ENCODE data around the gene RNF43. TPM values are rescaled to one million over a fixed set of nuclear protein-coding genes. Genes with fewer than 3 reads are reported as not detected.

RNF43 gene
- total and polyA plus RNA-seq, 2 experiments from 2014 or later = under 0.01 to 0.23 TPM

DNA sequence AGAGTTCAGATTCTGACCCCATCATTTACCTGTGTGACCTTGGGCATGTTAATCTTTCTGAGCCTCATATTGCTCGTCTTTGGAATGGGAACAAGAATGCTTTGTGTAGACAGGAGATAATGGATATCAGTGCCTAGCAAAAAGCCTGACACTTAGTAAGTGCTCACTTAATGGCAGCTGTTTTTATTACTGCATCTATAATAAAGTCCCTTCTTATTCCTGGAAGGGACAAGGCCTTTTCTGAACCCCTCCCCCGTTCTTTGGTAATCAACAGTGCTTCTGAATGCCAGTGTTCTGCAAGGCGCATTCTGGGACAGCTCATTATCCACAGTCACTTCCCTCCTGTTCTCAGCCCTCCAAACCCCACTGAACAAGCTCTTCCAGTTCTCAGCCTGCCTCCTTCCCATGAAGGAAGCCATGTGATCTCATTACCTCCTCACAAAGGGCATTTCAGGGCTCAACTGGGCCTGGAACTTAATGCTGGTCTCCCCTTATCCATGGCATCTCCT is 40.2 kb downstream of the RNF43 start:
- 39 to 54% methylated on average over 3 of the region's 3 CpGs for WGBS, 2 experiments (ENCODE audit: low coverage in 1 of 2, low lambda C conversion rate in 2 of 2, missing lambda C conversion rate in 2 of 2)
- H2AFZ ChIP-seq = no peak overlapping the region
- no peak overlapping the region for H3K4me2 ChIP-seq (ENCODE audit: unreplicated experiment)
- H3K36me3 ChIP-seq (ENCODE audit: low read depth) = no peaks in the 10 kb centered on the region
- no peaks in the 10 kb centered on the region for H3K9me3 ChIP-seq (ENCODE audit: low read depth)
- H3F3A ChIP-seq (ENCODE audit: insufficient read depth) = no peaks in the 10 kb centered on the region
- no peaks in the 10 kb centered on the region for H4K20me1 ChIP-seq (ENCODE audit: insufficient read depth)
- no peak overlapping the region for H3K9ac ChIP-seq
- H3K79me2 ChIP-seq (ENCODE audit: insufficient read depth) = no peaks in the 10 kb centered on the region
- TF ChIP-seq EZH2 (IDR thresholded peaks at IDR 0.05; ENCODE audit: insufficient read depth, poor library complexity, severe bottlenecking) = no peak
- TF ChIP-seq EZH2phosphoT487 (IDR thresholded peaks at IDR 0.05; ENCODE audit: insufficient read depth, low read depth) = no peak
- H3K27ac ChIP-seq = no peak overlapping the region
- no peak overlapping the region for H3K4me3 ChIP-seq
- no peaks in the 10 kb centered on the region; the same call in 1 of the 2 replicates for H3K27me3 ChIP-seq (replicated peaks; ENCODE audit: insufficient read depth)
- no peaks in the 10 kb centered on the region for H3K9me2 ChIP-seq (ENCODE audit: insufficient read depth)
- in situ Hi-C loops (cut with MboI) = no loop called here
- H3K4me1 ChIP-seq (ENCODE audit: insufficient read depth) = no peaks in the 10 kb centered on the region
- DNase-seq = no peak

DNA sequence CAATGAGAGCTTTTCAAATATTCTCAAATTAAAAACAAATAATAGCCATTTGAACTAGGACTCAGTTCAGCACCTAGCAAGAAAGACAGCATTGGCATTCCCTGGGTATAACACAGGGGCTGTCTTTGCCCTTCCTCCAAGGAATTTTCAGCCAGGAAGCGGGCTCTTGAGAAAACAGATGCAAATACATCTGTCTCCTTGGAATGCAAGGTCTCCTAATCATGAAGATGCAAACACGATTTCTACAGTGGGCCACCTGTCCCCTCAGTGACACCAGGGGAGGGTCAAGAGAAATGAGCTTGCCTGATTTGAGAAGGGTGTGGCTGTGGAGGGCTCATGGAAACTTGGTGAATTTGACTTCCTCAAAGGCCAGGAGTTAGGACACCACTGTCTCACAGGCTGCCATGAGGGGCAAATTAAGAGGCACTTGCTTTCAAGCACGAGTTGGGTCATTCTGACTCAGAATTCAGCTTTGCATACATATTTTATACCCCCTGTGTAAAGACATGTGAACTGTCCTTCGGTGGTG is 40.8 kb downstream of the RNF43 start:
- no peak for DNase-seq
- Histone ChIP-seq H3K4me3 (no peak overlapping the region), H3K9ac (no peak overlapping the region), H3K79me2 (ENCODE audit: insufficient read depth) (no peaks in the 10 kb centered on the region), H3K27ac (no peak overlapping the region), H4K20me1 (ENCODE audit: insufficient read depth) (no peaks in the 10 kb centered on the region), H3K27me3 (replicated peaks; ENCODE audit: insufficient read depth) (no peaks in the 10 kb centered on the region; the same call in none of the 2 replicates), H3K4me2 (ENCODE audit: unreplicated experiment) (no peak overlapping the region), H2AFZ (no peak overlapping the region), H3K9me2 (ENCODE audit: insufficient read depth) (no peaks in the 10 kb centered on the region), H3F3A (ENCODE audit: insufficient read depth) (no peaks in the 10 kb centered on the region), H3K36me3 (ENCODE audit: low read depth) (no peaks in the 10 kb centered on the region), H3K9me3 (ENCODE audit: low read depth) (no peaks in the 10 kb centered on the region), H3K4me1 (ENCODE audit: insufficient read depth) (no peaks in the 10 kb centered on the region)
- 28 to 34% methylated on average over 4 of the region's 4 CpGs for WGBS, 2 experiments (ENCODE audit: low coverage in 1 of 2, low lambda C conversion rate in 2 of 2, missing lambda C conversion rate in 2 of 2)
- in situ Hi-C loops (cut with MboI) = no loop called here
- TF ChIP-seq EZH2phosphoT487 (IDR thresholded peaks at IDR 0.05; ENCODE audit: insufficient read depth, low read depth) (no peak), EZH2 (IDR thresholded peaks at IDR 0.05; ENCODE audit: insufficient read depth, poor library complexity, severe bottlenecking) (no peak)

DNA sequence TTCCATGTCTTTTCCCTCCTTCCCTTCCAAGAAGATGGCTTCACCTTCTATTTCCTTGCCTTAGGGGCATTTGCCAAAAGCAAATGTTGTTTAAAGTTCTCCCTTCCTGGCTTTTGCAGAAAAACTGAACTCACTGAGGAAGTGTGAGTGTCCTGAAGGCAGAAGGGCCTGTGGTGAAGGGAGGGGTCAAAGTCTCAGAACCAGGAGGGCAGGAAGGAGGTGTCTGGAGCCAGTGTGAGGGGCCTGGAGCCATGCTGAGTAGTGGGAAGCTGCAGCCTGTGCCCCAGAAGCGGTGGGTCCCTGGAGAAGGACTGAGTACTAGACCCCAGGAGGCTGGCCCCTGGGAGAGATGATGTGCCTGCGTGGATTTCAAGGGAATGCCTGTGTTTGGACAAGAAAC is 41.5 kb downstream of the RNF43 start:
- no peak overlapping the region for H2AFZ ChIP-seq
- H3K9me3 ChIP-seq (ENCODE audit: low read depth) = no peaks in the 10 kb centered on the region
- no peak overlapping the region for H3K4me3 ChIP-seq
- H3K9me2 ChIP-seq (ENCODE audit: insufficient read depth) = no peaks in the 10 kb centered on the region
- no peak overlapping the region for H3K27ac ChIP-seq
- no peaks in the 10 kb centered on the region for H3K4me1 ChIP-seq (ENCODE audit: insufficient read depth)
- DNase-seq = no peak
- H3K4me2 ChIP-seq (ENCODE audit: unreplicated experiment) = no peak overlapping the region
- no peaks in the 10 kb centered on the region for H3K36me3 ChIP-seq (ENCODE audit: low read depth)
- no peaks in the 10 kb centered on the region; the same call in none of the 2 replicates for H3K27me3 ChIP-seq (replicated peaks; ENCODE audit: insufficient read depth)
- WGBS, 2 experiments (ENCODE audit: low coverage in 1 of 2, low lambda C conversion rate in 2 of 2, missing lambda C conversion rate in 2 of 2) = 17 to 19% methylated on average over 2 of the region's 2 CpGs
- no peaks in the 10 kb centered on the region for H3K79me2 ChIP-seq (ENCODE audit: insufficient read depth)
- no peaks in the 10 kb centered on the region for H3F3A ChIP-seq (ENCODE audit: insufficient read depth)
- in situ Hi-C loops (cut with MboI) = no loop called here
- no peak overlapping the region for H3K9ac ChIP-seq
- no peaks in the 10 kb centered on the region for H4K20me1 ChIP-seq (ENCODE audit: insufficient read depth)
- no peak for TF ChIP-seq EZH2phosphoT487 (IDR thresholded peaks at IDR 0.05; ENCODE audit: insufficient read depth, low read depth)
- TF ChIP-seq EZH2 (IDR thresholded peaks at IDR 0.05; ENCODE audit: insufficient read depth, poor library complexity, severe bottlenecking) = no peak

DNA sequence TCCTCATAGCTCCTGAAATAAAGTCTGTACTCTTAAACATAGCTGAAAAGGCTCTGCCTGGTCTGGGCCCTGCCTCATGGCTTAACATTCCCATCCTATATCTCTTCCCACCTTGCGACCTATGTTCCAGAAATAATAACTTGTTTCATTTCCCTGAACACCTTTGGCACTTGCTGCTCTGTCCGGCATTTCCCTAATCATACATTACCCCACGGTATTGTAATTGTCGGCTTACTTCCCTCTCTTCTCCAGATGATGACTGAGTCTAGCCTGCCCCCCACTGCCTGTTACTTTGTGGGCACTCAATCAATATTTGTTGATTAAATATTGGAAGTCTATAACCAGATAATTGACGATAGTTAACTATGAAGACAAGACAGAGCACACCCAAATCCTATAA is 42.1 kb downstream of the RNF43 start:
- Histone ChIP-seq H3K36me3 (ENCODE audit: low read depth) (no peaks in the 10 kb centered on the region), H3K4me2 (ENCODE audit: unreplicated experiment) (no peak overlapping the region), H3K9ac (no peak overlapping the region), H3K9me3 (ENCODE audit: low read depth) (no peaks in the 10 kb centered on the region), H3K4me3 (no peak overlapping the region), H3K79me2 (ENCODE audit: insufficient read depth) (no peaks in the 10 kb centered on the region), H3F3A (ENCODE audit: insufficient read depth) (no peaks in the 10 kb centered on the region), H3K4me1 (ENCODE audit: insufficient read depth) (no peaks in the 10 kb centered on the region), H4K20me1 (ENCODE audit: insufficient read depth) (no peaks in the 10 kb centered on the region), H3K27me3 (replicated peaks; ENCODE audit: insufficient read depth) (no peaks in the 10 kb centered on the region; the same call in none of the 2 replicates), H3K9me2 (ENCODE audit: insufficient read depth) (no peaks in the 10 kb centered on the region), H3K27ac (no peak overlapping the region), H2AFZ (no peak overlapping the region)
- TF ChIP-seq EZH2 (IDR thresholded peaks at IDR 0.05; ENCODE audit: insufficient read depth, poor library complexity, severe bottlenecking) (no peak), EZH2phosphoT487 (IDR thresholded peaks at IDR 0.05; ENCODE audit: insufficient read depth, low read depth) (no peak)
- no peak for DNase-seq
- 59 to 61% methylated on average over 5 of the region's 5 CpGs for WGBS, 2 experiments (ENCODE audit: low coverage in 1 of 2, low lambda C conversion rate in 2 of 2, missing lambda C conversion rate in 2 of 2)
- in situ Hi-C loops (cut with MboI) = no loop called here

All from GM23248 (cell line).